Measurements from ENCODE around the gene ANKRD13D.

ANKRD13D gene

DNA sequence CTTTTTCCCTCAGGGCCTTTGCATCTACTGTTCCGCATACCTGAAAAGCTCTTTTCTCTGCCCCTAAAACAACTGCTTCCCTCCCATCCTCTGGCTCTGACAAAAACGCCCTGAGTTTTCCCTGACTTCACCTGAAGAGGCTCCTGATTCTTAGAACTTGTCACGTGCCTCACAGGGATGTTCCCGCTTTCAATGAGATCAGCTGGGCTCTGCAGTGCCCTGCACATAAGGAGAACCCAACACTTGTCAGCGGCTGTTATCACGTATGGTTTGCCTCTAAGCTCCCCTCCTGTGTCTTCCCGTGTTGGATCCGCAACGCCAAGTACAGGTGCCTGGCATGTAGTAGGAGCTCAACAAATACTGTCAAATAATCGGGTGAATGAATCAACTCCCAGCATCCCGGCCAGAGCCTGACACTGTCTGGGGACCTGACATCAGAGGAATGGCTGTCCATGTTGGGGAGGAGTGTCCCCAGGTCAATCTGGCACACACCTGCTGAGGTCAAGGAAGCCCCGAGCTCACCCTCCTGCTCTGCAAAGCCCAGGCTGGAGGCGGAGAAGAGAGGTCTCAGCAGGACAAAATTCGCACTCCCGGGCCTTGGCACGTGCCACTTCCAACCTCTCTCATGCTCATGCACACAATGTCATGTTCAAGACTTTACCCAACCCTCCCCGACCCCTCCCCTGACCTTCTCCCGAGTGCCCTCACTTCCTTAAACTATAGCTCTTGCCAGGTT lies 27.0 kb upstream of the ANKRD13D start:
- DNase-seq (ENCODE audit: low spot score): no peak

DNA sequence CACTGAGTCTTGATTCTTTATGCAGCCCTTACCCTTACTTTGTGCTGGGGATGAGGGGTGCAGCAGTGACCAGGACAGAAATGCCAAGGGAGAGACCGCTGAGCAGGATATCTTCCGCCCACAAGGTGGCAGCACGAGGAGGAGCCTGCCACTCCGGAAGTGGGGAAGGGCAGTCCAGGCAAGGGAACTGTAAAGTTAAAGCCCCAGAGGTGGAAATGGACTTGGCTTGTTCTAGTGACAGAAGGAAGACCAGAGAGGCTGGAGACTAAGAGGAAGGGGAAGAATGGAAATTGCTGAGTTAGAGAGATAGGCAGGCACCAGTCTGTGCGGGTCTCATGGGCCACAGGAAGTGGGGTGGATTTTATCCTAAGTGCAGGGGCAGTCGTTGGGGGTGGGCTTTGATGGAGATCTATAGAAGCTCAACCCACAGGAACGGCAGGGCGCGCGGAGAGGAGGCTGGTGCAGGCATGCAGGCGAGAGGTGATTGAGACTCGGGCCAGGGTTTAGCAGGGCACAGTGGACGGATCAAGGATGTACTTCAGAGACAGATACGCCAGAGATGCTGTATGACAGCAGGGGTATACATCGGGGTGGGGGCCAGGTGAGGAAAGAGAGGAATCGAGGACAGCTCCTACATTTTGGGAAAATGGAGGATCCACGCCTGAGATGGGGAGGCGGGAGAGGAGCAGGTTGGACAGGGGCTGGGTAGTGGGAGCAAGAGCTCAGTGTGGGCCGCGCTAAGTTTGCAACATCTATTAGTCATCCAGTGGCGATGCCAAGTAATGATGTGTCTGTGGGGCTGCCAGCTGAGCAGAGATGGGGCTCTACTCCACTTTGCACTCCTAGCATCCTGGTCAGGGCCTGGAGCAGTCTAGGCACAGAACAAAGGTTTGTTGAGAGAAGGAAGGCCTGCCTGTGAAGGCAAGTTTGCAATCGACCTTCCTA lies 26.1 kb upstream of the ANKRD13D start:
- DNase-seq (ENCODE audit: low spot score): peak; percentile 89

DNA sequence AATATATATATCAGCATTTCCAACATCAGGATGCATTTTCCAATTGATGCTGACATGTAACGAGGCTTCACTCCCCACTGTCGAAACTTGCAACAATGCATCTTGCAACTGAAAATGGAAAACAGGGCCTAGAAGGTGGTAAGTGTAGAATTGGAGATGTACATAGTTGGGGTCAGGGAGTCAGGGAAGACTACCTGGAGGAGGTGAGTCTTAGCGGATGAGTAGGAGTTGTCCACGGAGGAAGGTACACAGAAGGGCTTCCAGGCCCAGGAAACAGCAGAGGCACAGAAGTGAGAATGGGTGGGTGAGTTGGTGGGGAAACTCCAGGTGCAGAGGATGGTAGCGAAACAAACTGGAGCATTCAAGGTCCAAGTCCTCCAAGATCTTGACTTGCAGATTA lies 24.8 kb upstream of the ANKRD13D start:
- no peak for DNase-seq (ENCODE audit: low spot score)

DNA sequence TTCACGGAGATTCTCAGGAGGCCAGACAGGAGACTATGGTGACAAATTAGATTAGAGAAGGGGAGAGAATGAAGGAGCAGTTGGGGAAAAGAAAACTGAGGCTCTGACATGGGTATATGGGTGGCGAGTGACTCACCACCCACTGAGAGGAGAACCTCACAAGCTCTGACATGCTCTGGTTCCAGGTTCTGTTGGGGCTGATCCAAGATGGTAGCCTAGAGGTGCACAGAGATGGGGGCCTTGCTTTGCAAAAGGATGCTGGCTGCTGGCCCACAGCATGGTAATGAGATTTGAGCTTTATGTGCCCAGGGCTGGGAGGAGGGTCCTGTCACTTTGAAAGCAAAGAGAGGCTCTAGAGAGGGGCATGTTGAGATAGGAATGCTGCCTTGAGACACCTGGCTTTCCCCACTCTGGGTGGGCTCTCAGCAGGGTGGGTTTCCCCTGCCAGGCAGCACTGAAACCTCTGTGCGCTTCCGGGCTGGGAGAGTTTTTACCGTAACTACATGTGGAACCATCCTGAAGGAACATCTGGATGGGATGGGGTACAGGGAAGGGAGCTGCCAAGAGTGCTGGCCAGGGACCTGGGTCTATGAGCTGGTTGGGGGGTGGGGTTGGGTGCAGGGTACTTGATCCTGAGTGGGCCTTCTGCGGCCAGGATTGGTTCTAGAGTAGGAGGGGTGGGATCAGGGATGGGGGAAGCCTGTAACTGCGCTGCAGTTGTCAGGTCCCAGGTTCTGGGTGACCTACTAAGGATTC lies 24.0 kb upstream of the ANKRD13D start:
- no peak for DNase-seq (ENCODE audit: low spot score)

DNA sequence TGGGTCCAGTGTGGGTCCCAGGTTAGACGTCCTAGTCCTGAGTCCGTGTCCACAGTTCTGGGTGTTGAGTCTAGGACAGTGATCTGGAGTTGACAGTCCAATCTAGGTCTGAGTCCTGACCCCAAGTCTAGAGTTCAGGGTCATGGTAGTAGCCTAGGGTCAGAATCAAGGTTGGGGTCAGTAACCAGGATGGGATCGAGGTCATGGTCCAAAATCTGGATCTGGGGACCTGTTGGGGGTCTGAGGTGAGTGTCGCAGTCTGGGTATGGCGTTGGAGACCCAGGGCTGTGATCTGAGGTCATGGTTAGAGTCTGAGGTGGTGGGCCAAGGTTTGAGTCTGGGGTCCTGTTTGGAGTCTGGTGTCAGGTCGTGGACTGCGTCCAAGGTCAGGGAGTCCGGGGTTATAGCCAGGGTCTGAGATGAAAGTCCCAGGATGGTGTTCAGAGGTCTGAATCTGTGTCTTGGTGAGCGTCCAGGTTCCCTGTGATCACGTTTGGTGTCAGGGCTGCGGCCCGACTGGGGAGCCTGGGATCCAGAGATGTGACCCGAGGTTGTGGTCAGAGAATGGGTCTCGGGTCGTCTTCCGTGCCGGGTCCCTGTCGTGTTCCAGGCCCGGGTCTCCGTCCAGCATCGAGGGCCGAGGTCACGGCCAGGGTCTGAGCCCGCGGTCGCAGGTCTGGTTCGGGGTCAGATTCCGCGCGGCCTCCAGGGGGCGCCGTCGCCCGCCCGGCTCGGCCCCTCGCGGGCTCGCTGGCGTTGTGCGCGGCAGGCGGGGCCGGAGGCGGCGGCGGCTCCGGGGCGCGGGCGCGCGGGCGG lies 23.3 kb upstream of the ANKRD13D start:
- no peak for DNase-seq (ENCODE audit: low spot score)

DNA sequence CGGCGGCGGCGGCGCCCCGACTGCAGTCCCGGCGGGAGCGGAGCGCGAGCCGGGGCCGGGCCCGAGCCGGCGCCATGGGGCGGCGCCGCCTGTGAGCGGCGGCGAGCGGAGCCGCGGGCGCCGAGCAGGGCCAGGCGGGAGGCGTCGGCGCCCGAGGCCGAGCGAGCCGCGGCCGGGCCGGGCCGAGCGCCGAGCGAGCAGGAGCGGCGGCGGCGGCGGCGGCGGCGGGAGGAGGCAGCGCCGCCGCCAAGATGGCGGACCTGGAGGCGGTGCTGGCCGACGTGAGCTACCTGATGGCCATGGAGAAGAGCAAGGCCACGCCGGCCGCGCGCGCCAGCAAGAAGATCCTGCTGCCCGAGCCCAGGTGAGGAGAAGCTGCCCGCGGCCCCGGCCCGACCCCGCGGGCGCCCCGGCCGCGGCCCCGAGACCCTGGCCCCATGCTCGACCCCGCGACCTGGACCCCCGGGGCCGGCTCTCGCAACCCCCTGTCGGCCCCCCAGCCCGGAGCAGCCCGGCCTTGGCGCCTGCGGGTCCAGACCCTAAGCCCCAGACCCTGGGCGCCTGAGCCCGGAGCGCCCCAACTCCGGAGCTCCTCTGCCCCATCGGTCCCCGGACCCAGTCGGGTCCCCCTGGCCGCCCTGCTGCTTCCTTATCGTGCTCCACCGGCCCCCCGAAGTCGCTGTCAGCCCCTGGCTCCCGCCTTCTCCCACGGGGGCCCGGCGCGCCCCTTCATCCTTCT lies 22.5 kb upstream of the ANKRD13D start, which contains the start of gene GRK2:
TSS of gene GRK2 (plus strand) at position 25 of the 739 bp plus-strand sequence. CDS start at position 252, 227 bp downstream.
- DNase-seq (ENCODE audit: low spot score): no peak

DNA sequence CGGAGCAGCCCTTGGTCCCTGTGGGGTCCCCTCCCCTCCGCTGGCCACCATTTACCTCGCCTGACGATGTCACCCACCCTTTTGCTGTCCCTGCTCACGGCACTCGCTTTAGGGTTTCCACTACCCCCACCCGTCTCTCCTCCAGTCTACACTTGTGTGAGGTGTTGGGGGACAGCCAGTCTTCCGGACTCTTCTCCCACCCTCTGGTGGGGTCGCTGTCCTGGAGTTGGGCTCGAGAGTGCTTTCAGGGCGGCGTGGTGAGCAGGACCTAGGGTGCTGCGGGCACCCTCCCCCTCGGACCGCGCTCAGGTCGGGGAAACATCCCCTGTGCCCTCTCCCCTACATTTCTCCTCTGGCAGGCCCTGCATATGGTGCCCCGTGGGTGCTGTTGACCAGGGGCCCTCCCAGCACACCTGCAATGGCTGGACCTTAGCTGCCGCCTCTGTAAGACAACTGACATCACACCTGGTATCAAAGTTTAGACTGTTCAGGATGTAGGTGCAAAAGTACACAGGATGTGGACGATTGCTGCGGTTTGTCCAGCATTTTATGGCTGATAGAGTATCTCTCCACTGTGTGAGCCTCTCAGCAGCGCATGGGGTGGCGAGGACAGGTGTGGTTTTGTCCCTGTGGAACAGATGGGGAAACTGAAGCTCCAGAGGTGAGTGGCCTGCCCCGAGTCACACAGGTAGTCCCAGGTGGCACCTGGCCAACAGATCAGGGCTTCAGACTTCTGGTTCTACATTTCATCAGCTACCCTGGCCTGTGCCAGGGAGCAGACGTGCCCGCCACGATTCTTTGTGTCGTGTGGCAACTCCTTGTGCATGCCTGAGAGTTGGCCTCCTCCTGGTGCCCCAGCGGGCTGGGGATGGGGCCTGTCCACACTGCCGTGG lies 21.7 kb upstream of the ANKRD13D start:
- no peak for DNase-seq (ENCODE audit: low spot score)

DNA sequence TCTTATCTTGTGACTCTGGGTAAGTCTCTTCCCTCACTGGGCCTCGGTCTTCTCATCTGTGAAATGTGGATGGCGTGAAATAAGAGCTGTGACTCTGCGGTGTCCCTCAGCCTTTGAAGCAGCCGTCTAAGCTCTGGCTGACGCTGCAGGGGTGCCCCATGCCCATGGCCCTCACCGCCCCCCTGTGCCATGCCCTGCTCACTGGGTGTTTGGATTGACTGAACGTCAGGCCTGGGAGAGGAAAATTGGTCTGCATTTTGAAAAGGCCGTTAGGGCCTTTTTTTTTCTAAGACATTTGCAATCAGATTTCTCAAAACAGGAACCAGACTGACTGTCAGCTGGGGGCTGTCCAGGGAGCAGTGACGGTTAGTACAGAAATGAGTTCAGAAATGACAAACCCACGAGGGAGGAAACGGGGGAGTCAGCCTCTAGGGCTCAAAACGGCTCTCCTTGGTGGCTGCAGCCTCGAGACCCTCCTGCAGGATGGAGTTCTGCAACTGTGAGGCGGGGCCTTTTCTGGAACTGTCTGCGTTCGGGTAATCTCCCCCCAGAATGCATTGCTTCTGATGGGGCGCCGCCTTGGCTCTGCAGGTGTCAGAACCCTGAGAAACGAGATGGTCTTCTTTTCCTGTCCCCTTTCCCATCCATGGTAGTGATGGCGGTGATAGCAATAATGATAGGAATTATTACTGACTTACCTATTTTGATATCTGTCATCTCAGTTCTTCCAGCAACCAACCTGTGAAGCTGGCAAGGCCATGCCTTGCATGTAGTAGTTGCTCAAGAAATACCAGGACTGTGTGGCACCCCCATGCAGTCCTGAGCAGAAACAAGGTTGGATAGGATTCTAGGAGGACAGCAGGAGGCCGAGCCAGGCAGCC lies 20.8 kb upstream of the ANKRD13D start:
- DNase-seq (ENCODE audit: low spot score): no peak

DNA sequence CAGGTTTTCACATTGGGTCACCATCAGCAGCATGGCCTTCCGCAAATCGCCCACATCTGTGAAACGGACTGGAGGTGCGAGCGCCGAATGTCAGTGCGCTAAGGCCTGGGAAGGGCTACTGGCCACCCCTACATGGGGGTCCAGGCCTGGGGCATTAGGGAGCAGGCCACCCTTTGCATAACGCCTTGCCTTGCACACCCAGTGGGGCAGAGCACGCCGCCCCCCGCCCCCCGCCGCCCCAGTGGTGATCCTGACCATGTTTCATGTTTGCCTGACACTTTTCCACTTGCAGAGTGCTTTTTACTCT lies 20.2 kb upstream of the ANKRD13D start:
- no peak for DNase-seq (ENCODE audit: low spot score)

DNA sequence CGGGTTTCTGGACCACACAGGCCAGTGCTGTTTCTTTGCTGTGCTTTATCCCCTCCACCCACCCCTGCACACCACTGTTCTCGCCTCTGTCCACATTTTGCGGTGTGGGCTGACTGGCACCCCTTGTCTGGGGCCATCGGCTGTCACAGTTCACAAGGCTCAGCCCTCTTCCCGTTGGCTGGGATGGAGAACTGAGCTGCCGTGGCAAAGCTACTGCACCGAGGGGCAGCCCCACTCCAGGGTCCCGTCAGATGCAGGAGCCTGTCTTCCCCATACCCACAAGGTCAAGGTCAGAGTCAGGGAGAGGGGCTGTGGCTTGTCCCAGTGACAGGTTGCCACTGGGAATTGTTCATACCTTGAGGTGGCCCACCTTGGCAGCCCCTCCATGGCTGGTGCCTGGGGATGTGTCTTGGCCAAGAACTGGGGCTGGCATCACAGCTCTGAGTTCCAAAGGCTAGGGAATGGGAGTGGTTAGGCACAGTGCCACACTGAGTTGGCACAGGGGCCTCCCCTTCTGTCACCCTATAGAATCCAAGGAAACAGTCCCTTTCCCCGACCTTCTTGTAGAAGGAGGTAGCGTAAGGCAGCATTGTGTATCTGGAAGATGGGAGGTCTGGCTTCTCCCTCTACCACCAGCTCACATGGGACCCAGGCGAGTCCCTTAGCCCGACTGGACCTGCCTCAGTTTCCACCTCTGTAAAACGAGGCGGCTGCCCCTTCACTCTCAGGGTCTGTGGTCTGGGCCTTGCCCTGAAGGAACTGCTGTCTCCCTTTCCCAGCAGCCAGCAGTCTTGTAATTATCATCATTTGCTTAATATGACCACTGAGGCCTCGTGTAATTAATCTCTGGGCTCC lies 19.5 kb upstream of the ANKRD13D start:
- no peak for DNase-seq (ENCODE audit: low spot score)

DNA sequence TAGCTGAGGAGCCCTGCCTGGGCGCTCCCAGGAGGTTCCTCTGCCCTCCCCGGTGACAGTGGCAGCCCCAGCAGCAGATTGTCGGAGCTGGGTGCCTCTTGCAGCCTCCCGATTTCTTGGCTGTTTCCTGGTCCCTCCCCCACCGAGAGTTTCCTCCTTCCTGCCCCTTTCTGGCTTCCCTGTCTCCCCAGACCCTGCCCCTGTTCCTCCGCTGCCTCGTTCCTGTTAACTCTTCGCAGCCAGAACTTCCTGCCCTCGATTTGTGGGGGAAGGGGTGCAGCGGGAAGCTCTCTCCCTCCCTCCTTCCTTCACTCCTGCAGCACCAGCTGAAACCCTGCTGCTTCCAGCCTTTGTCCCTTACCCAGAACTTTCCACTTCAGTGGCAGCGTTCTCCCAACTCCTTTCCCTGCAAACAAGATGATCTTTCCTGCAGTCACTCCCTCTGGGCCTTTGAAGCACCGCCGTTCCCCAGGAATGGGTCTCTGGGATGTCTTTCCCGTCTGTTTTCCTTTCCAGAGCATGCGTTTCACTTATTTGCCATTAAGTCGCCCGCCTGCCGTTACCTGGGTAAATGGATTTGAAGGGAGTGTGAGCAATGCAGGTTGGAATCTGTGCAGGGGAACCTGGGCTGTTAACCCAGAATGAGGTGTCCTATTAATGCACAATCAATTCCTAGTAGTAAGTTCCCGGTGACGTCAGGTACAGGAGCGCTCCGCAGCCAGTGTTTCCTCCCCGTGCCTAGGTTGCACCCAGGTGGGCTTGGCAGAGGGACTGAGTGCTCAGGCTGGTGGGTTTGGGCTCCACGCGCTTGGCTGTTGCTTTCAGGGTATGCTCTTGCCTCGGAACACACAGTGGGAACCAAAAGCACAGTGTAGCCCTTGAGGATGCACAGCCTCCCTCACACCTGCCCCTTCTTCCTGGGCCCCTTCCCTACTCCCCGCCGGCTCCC lies 18.6 kb upstream of the ANKRD13D start:
- peak; percentile 66 for DNase-seq (ENCODE audit: low spot score)

DNA sequence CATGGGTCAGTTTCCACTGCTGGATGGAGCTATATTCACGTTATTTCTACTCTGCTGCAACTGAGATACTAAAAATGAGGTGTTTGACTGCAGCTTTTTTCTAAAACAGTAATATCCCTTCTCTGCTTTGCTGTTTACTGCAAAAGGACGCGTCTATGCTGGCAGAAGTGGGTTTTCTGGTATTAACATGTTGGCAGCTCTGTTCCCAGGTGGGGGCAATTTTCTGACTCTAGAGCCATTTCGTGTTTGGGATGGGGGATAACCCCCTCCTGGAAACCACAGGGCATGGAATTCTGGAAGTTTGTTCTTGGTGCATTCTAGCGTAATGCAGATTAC lies 17.9 kb upstream of the ANKRD13D start:
- DNase-seq (ENCODE audit: low spot score): no peak

DNA sequence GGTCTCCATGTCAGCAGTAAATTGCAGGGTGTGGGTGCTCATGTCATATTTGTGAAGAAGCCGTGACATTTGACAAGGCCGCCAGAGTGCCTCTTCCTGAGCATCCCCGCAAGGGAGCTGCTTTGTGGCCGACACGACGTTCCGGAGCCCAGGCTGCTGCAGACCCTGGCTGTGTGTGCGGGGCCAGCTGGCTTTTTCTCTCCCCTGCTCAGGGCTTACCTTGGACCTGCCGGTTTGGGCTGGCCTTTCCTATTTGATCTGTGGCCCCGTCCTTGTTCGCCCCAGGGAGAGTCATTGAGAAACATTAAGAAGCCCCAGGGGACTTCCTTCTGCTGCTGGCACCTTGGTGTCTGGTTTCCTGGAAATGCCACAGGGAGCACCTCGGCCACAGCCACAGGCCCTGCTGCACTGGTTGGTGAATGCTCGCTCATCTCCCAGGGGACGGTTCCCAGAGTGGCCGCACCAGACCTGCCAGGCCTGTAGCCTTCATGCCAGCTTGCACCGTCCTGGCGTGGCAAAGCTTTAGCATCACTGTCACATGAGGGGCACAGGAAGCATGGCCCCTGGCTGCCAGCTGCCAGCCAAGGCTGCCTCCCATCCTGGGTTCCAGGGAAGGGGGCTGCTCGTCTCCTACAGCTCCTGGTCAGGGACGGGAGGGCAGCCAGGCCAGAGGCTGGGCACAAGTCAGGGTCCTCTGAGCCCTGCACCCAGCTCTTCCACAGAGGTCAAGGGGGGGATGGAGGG lies 17.4 kb upstream of the ANKRD13D start:
- DNase-seq (ENCODE audit: low spot score): no peak

DNA sequence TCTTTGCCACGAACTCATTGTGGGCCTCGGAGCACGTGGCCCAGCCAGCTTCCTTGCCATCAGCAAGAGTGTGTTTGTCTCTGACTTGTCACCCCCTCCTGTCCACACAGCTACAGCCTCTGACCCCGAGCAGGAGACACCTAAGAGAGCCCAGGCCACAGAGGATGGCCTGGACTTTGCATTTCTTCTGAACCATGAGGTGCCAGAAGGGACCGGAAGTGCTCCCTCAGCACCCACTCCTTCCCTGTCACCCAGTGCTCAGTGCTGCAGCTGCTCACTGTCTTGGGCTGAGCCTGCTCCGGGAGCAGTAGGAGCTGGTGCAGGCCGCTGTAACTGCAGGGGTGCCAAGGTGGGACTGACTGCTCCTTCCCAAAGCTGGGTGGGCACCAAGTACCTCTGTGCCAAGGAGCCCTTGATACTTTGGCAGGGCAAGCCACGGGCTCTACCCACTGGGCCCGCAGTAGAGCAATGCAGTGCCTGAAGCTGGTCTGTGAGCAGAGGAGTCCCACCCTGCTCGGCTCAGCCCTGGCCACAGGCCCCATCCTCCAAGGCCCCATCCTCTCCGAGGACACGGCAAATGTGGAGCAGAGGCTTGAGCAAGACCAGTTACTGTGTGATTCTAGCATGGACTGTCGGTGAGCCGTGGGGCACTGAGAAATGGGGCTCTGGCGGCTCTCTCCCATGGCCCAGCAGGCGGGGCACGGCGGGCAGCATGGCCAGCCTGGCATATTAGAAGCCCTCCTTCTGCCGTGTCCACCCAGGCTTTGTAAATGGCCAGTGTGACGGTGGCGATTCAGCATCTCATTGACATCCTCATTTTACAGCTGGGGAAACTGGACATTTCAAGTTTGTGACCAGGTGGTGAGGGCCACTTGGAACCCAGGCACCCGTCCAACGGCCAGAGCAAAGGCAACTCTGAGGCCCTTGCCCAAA lies 16.5 kb upstream of the ANKRD13D start:
- DNase-seq (ENCODE audit: low spot score): no peak

All from Ammon's horn (tissue), 1 donor.